Peyer's patch (tissue), 4 donors: ENCODE measurements around the gene ZNF727.
"Not testable (repeated sequence)": the region's sequence is repeated elsewhere in the genome, so short reads cannot be mapped to it uniquely, and the experiment has no call there.

Experiments
- POLR2A ChIP-seq, 2 donors: fragments of 450-650 bp; IDR thresholded peaks; one replicate each; pipeline ENCODE4 v1.5.1; 2017; ENCODE audit warnings: antibody characterized with exemption in 2 of 2, mild to moderate bottlenecking in 2 of 2, moderate library complexity in 2 of 2
- TF ChIP-seq, protein P1 (sequence below), 6 experiments: fragments of 450-650 bp in 4 of 6; fragments of 200-600 bp in 2 of 6; sonication (generic) in 1 of 6; IDR thresholded peaks; one replicate each; pipeline ENCODE4 v1.5.1; 2017 to 2019; ENCODE audit warnings: antibody characterized with exemption in 6 of 6, mild to moderate bottlenecking in 3 of 6, moderate library complexity in 1 of 6

DNA sequence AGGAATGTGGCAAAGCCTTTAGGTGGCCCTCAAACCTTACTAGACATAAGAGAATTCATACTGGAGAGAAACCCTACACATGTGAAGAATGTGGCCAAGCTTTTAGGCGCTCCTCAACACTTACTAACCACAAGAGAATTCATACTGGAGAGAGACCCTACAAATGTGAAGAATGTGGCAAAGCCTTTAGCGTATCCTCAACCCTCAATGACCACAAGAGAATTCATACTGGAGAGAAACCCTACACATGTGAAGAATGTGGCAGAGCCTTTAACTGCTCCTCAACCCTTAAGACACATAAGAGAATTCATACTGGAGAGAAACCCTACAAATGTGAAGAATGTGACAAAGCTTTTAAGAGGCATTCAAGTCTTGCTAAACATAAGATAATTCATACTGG is 29.7 kb upstream of the ZNF727 start:
- TF ChIP-seq, protein P1, sequence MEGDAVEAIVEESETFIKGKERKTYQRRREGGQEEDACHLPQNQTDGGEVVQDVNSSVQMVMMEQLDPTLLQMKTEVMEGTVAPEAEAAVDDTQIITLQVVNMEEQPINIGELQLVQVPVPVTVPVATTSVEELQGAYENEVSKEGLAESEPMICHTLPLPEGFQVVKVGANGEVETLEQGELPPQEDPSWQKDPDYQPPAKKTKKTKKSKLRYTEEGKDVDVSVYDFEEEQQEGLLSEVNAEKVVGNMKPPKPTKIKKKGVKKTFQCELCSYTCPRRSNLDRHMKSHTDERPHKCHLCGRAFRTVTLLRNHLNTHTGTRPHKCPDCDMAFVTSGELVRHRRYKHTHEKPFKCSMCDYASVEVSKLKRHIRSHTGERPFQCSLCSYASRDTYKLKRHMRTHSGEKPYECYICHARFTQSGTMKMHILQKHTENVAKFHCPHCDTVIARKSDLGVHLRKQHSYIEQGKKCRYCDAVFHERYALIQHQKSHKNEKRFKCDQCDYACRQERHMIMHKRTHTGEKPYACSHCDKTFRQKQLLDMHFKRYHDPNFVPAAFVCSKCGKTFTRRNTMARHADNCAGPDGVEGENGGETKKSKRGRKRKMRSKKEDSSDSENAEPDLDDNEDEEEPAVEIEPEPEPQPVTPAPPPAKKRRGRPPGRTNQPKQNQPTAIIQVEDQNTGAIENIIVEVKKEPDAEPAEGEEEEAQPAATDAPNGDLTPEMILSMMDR (IDR thresholded peaks at IDR 0.05), result not testable (repeated sequence)
- not testable (repeated sequence) for TF ChIP-seq POLR2A (IDR thresholded peaks at IDR 0.05)
